ENCODE measurements around the gene HOXA1. TPM values are rescaled to one million over a fixed set of nuclear protein-coding genes. Genes with fewer than 3 reads are reported as not detected.

Gene HOXA1
- total RNA-seq, 1 donor from 2014 or later = 0.77 TPM

DNA sequence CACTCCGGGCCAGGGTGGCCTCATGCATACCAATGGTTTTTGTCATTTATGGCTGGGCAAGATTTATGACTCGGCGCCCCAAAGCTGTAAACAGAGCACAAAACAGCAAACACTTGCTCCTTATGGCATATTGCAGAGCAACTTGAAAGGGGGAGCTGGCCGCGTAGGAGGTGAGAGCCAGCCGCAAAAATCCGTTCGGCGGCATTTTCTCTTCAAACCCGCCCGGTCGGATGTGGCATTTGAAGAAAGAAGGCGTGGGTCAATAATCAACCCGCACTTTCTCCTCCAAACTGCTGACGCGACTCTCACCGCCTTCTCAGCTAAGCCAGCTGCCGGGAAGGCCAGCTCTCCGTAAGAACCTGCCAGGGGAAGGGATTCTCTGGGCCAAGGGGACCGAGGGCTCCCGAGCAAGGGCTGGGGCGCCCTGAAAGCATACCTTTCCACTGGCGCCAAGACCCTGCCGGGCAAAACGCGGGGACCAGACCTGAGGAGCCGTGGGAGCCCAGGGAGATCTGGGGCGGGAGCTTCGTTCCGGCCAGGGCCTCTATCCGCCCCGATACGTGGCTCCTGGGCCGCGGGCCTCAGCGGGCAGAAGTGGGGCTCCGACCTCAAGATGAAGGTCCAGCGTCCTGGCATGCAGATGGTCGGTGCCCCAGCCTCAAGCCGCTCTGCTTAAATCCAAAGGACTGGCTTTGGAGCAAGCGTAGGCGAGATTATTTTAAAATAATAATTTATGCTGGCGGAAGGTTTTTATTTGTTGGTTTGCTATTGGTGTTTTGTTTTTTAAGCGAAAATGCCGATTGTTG lies 19.6 kb upstream of the HOXA1 start:
- Histone ChIP-seq H3K9me3 (no peaks in the 10 kb centered on the region), H3K4me3 (peak overlapping the region; percentile 55), H3K4me1 (peaks cover 32% of the 10 kb centered on the region), H3K27me3 (ENCODE audit: low read depth) (peaks cover 9% of the 10 kb centered on the region), H3K36me3 (no peaks in the 10 kb centered on the region), H3K27ac (peak overlapping the region; percentile 87)
- TF ChIP-seq CTCF (IDR thresholded peaks at IDR 0.05) = no peak
- ATAC-seq = no peak
- intact Hi-C loops (cut with DNase I) = no loop called here
- DNase-seq = no peak

GRCh38 chr7:27114881-27115220 lies 19.1 kb upstream of the HOXA1 start:
- H3K27me3 ChIP-seq (ENCODE audit: low read depth) = peaks cover 9% of the 10 kb centered on the region
- peaks cover 28% of the 10 kb centered on the region for H3K4me1 ChIP-seq
- ATAC-seq (no peak), DNase-seq (no peak)
- peak overlapping the region; percentile 55 for H3K4me3 ChIP-seq
- H3K36me3 ChIP-seq = no peaks in the 10 kb centered on the region
- intact Hi-C loops (cut with DNase I) = no loop called here
- TF ChIP-seq CTCF (IDR thresholded peaks at IDR 0.05) = no peak
- H3K9me3 ChIP-seq = no peaks in the 10 kb centered on the region
- peak overlapping the region; percentile 87 for H3K27ac ChIP-seq

DNA sequence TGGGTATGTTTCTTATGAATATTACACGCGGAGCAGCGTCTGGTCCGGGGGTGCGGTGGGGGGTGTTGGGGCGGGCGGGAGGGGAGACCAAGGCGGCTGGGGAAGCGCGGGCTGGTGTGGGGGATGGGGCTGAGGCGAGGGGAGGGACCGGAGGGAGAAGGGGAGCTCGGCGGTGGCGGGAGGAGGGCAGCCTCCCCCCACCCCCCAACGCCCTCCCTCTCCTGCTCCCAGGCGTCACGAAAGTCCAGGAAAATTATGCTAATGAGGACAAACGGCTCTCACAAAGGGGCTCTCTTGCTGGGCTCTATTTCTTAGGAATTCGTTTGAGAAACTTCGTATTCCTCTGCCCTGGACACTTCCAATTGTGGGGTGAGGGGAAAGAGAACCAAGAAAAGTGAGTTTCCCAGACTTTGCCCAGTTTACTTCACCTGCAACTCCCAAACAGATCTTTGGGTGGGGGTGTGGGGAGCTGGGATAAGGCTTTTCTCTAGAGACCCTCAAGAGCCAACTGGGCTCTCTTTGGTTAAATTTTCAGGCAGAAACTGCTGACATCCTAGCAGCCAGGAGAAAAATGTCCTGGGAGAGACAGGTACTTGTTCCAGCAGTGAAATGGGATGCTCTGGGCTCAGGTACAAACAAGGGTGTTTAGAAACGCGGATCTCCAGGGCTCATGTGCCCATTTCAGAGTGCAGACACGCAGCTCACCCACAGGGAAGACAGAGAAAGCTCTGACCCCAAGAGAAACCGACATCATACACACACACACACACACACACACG lies 18.4 kb upstream of the HOXA1 start:
- H3K27ac ChIP-seq = peak overlapping the region; percentile 89
- no peak for TF ChIP-seq CTCF (IDR thresholded peaks at IDR 0.05)
- H3K4me1 ChIP-seq = peaks cover 28% of the 10 kb centered on the region
- no peak for DNase-seq
- H3K27me3 ChIP-seq (ENCODE audit: low read depth) = peaks cover 9% of the 10 kb centered on the region
- peak overlapping the region; percentile 54 for H3K4me3 ChIP-seq
- intact Hi-C loops (cut with DNase I) = no loop called here
- no peaks in the 10 kb centered on the region for H3K9me3 ChIP-seq
- ATAC-seq = peak; percentile 44 to 52
- H3K36me3 ChIP-seq = no peaks in the 10 kb centered on the region

GRCh38 chr7:27112955-27113949 lies 17.5 kb upstream of the HOXA1 start:
- peaks cover 9% of the 10 kb centered on the region for H3K27me3 ChIP-seq (ENCODE audit: low read depth)
- H3K4me3 ChIP-seq = peak overlapping the region; percentile 54
- intact Hi-C loops (cut with DNase I) = no loop called here
- H3K36me3 ChIP-seq = no peaks in the 10 kb centered on the region
- ATAC-seq (peak; percentile 40 to 53), DNase-seq (peak; percentile 53)
- no peak for TF ChIP-seq CTCF (IDR thresholded peaks at IDR 0.05)
- no peaks in the 10 kb centered on the region for H3K9me3 ChIP-seq
- peaks cover 34% of the 10 kb centered on the region for H3K4me1 ChIP-seq
- H3K27ac ChIP-seq = peak overlapping the region; percentile 89

- TF ChIP-seq CTCF (IDR thresholded peaks at IDR 0.05) = no peak
- Histone ChIP-seq H3K36me3 (no peaks in the 10 kb centered on the region), H3K9me3 (no peaks in the 10 kb centered on the region), H3K27me3 (ENCODE audit: low read depth) (peaks cover 14% of the 10 kb centered on the region), H3K4me3 (peak overlapping the region; percentile 54), H3K4me1 (peaks cover 34% of the 10 kb centered on the region), H3K27ac (peak overlapping the region; percentile 89)
- ATAC-seq (no peak), DNase-seq (no peak)
- intact Hi-C loops (cut with DNase I) = no loop called here
Measured at GRCh38 chr7:27112361-27112760, 16.6 kb upstream of the HOXA1 start.
